Measurements from ENCODE around the gene IFI6.
"Not testable (repeated sequence)": the region's sequence is repeated elsewhere in the genome, so short reads cannot be mapped to it uniquely, and the experiment has no call there.

The IFI6 gene

DNA sequence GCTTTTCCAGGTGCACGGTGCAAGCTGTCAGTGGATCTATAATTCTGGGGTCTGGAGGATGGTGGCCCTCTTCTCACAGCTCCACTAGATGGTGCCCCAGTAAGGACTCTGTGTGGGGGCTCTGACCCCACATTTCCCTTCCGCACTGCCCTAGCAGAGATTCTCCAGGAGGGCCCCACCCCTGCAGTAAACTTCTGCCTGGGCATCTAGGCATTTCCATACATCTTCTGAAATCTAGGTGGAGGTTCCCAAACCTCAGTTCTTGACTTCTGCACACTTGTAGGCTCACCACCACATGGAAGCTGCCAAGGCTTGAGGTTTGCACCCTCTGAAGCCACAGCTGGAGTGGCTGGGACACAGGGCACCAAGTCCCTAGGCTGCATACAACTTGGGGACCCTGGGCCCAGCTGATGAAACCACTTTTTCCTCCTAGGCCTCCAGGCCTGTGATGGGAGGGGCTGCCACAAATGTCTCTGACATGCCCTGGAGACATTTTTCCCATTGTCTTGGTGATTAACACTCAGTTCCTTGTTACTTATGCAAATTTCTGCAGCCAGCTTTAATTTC lies 8.3 kb upstream of the IFI6 start:
- H4K8ac ChIP-seq (ENCODE audit: low read depth, low read length); H2BK5ac ChIP-seq (ENCODE audit: low read depth, low read length, poor library complexity); H3K4me1 ChIP-seq (ENCODE audit: control insufficient read depth in 1 of 2, insufficient read depth in 2 of 2, low read length in 2 of 2); H3K18ac ChIP-seq (ENCODE audit: low read length); H3K27ac ChIP-seq (ENCODE audit: low read depth, low read length); H3K27me3 ChIP-seq (ENCODE audit: insufficient read depth, low read length); H2AFZ ChIP-seq (ENCODE audit: insufficient read depth, low read length, poor library complexity); H4K12ac ChIP-seq (ENCODE audit: low read depth, low read length); H3K9me3 ChIP-seq (ENCODE audit: insufficient read depth, low read depth, low read length); H2AK5ac ChIP-seq (ENCODE audit: low read length); H3K4me2 ChIP-seq (ENCODE audit: low read length); H2BK120ac ChIP-seq (ENCODE audit: insufficient read depth, low read length, poor library complexity); H3K4me3 ChIP-seq (ENCODE audit: low read depth, low read length); DNase-seq; H3K4ac ChIP-seq (ENCODE audit: low read depth, low read length); H4K91ac ChIP-seq (ENCODE audit: low read depth, low read length); H3K36me3 ChIP-seq (ENCODE audit: control insufficient read depth in 1 of 2, insufficient read depth in 2 of 2, low read length in 2 of 2); H3K23ac ChIP-seq (ENCODE audit: low read length); H2BK12ac ChIP-seq (ENCODE audit: low read length); H3K9ac ChIP-seq (ENCODE audit: low read length); H3K79me2 ChIP-seq (ENCODE audit: control insufficient read depth, insufficient read depth, low read length, poor library complexity); H3K14ac ChIP-seq (ENCODE audit: low read length): not testable (repeated sequence)
- H3K79me1 ChIP-seq (ENCODE audit: low read length) = peaks cover 12% of the 10 kb centered on the region
- no CpG with 5 or more reads among the region's 2 CpGs for WGBS (ENCODE audit: extremely low coverage, insufficient coverage, insufficient read length)

DNA sequence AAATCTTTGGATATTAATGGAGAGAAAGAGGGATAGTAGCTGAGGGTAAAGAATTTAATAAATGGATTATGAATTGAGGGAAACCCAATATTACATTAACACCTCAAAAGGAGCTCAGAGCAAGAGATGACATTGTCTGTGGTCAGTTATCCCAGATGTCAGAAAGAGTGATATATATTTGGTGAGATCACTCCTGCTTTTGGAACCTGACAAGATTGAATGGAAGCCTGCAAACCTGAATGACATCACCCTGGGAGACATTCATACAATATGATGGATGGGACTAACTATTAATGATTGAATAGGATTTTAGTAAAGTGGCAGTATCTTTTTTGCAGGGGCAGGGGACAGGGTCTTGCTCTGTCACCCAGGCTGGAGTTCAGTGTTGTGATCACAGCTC lies 6.8 kb upstream of the IFI6 start:
- H3K36me3 ChIP-seq (ENCODE audit: control insufficient read depth in 1 of 2, insufficient read depth in 2 of 2, low read length in 2 of 2) = no peaks in the 10 kb centered on the region
- H3K18ac ChIP-seq (ENCODE audit: low read length) = no peak overlapping the region
- H2AFZ ChIP-seq (ENCODE audit: insufficient read depth, low read length, poor library complexity) = no peak overlapping the region
- no peaks in the 10 kb centered on the region for H3K27me3 ChIP-seq (ENCODE audit: insufficient read depth, low read length)
- no peaks in the 10 kb centered on the region for H3K79me2 ChIP-seq (ENCODE audit: control insufficient read depth, insufficient read depth, low read length, poor library complexity)
- H3K27ac ChIP-seq (ENCODE audit: low read depth, low read length) = no peak overlapping the region
- no peak overlapping the region for H4K8ac ChIP-seq (ENCODE audit: low read depth, low read length)
- H3K14ac ChIP-seq (ENCODE audit: low read length) = no peak overlapping the region
- no peak overlapping the region for H2AK5ac ChIP-seq (ENCODE audit: low read length)
- H4K91ac ChIP-seq (ENCODE audit: low read depth, low read length) = no peak overlapping the region
- H2BK12ac ChIP-seq (ENCODE audit: low read length) = no peak overlapping the region
- no peak overlapping the region for H3K4me2 ChIP-seq (ENCODE audit: low read length)
- no peak overlapping the region for H3K4ac ChIP-seq (ENCODE audit: low read depth, low read length)
- H4K12ac ChIP-seq (ENCODE audit: low read depth, low read length) = no peak overlapping the region
- no peak overlapping the region for H3K9ac ChIP-seq (ENCODE audit: low read length)
- no peak overlapping the region for H2BK5ac ChIP-seq (ENCODE audit: low read depth, low read length, poor library complexity)
- peaks cover 6% of the 10 kb centered on the region for H3K9me3 ChIP-seq (ENCODE audit: insufficient read depth, low read depth, low read length)
- H3K79me1 ChIP-seq (ENCODE audit: low read length) = peaks cover 6% of the 10 kb centered on the region
- H3K4me1 ChIP-seq (ENCODE audit: control insufficient read depth in 1 of 2, insufficient read depth in 2 of 2, low read length in 2 of 2) = peaks cover 0 to 2% of the 10 kb centered on the region in 2 experiments
- no peak for DNase-seq
- H3K4me3 ChIP-seq (ENCODE audit: low read depth, low read length) = no peak overlapping the region
- no peak overlapping the region for H2BK120ac ChIP-seq (ENCODE audit: insufficient read depth, low read length, poor library complexity)
- H3K23ac ChIP-seq (ENCODE audit: low read length) = no peak overlapping the region

DNA sequence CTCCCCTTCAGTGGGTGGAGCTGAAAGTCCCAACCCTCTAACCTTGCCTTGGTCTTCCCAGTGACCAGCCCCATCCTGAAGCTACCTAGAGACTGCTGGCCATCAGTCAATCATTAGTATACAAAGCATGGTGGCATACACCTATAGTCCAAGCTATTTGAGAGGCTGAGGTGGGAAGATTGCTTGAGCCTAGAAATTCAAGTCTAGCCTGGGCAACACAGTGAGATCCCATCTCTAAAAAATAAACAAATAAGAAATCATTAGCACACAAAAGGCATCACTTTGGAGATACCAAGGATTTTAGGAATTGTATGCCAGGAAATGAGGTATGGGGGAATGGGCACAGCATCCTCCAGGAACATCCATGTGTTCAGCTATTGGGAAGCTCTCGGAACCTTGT lies 4.4 kb upstream of the IFI6 start:
- H4K91ac ChIP-seq (ENCODE audit: low read depth, low read length) = no peak overlapping the region
- H3K14ac ChIP-seq (ENCODE audit: low read length) = no peak overlapping the region
- no peak overlapping the region for H3K4ac ChIP-seq (ENCODE audit: low read depth, low read length)
- H2AFZ ChIP-seq (ENCODE audit: insufficient read depth, low read length, poor library complexity) = no peak overlapping the region
- no peak overlapping the region for H2BK12ac ChIP-seq (ENCODE audit: low read length)
- H2BK120ac ChIP-seq (ENCODE audit: insufficient read depth, low read length, poor library complexity) = no peak overlapping the region
- no peak overlapping the region for H4K12ac ChIP-seq (ENCODE audit: low read depth, low read length)
- no peak overlapping the region for H3K23ac ChIP-seq (ENCODE audit: low read length)
- H3K27ac ChIP-seq (ENCODE audit: low read depth, low read length) = no peak overlapping the region
- no peak overlapping the region for H3K4me3 ChIP-seq (ENCODE audit: low read depth, low read length)
- DNase-seq = no peak
- no peak overlapping the region for H3K4me2 ChIP-seq (ENCODE audit: low read length)
- no peak overlapping the region for H4K8ac ChIP-seq (ENCODE audit: low read depth, low read length)
- H3K79me1 ChIP-seq (ENCODE audit: low read length) = no peaks in the 10 kb centered on the region
- no peaks in the 10 kb centered on the region for H3K36me3 ChIP-seq (ENCODE audit: control insufficient read depth in 1 of 2, insufficient read depth in 2 of 2, low read length in 2 of 2)
- no peak overlapping the region for H3K9ac ChIP-seq (ENCODE audit: low read length)
- H3K18ac ChIP-seq (ENCODE audit: low read length) = no peak overlapping the region
- H3K79me2 ChIP-seq (ENCODE audit: control insufficient read depth, insufficient read depth, low read length, poor library complexity) = no peaks in the 10 kb centered on the region
- H3K4me1 ChIP-seq (ENCODE audit: control insufficient read depth in 1 of 2, insufficient read depth in 2 of 2, low read length in 2 of 2) = peaks cover 4 to 8% of the 10 kb centered on the region in 2 experiments
- H2BK5ac ChIP-seq (ENCODE audit: low read depth, low read length, poor library complexity) = no peak overlapping the region
- no CpG with 5 or more reads among the region's 1 CpG for WGBS (ENCODE audit: extremely low coverage, insufficient coverage, insufficient read length)
- no peaks in the 10 kb centered on the region for H3K27me3 ChIP-seq (ENCODE audit: insufficient read depth, low read length)
- no peak overlapping the region for H2AK5ac ChIP-seq (ENCODE audit: low read length)
- peaks cover 6% of the 10 kb centered on the region for H3K9me3 ChIP-seq (ENCODE audit: insufficient read depth, low read depth, low read length)

DNA sequence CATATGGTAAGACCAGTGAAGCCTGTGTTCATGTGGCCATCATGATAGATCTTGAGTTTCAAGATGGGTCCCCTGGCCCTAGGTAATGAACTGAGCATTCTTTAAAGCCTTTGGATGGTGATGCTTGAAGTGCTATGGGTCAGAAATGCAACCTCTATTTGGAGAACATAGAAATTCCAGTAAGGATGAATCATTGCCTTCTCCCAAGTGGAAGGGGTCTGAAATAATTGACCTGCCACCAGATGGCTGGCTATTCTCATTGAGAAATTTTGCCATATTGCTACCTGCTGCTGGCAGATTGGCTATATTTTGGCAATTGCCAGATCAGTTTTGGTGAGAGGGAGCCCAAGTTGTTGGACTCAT lies 739 bp upstream of the IFI6 start:
- no peak overlapping the region for H2BK12ac ChIP-seq (ENCODE audit: low read length)
- no peak overlapping the region for H4K12ac ChIP-seq (ENCODE audit: low read depth, low read length)
- H3K27ac ChIP-seq (ENCODE audit: low read depth, low read length) = no peak overlapping the region
- H3K4me3 ChIP-seq (ENCODE audit: low read depth, low read length) = no peak overlapping the region
- H2AK5ac ChIP-seq (ENCODE audit: low read length) = no peak overlapping the region
- H3K4ac ChIP-seq (ENCODE audit: low read depth, low read length) = no peak overlapping the region
- no peaks in the 10 kb centered on the region for H3K27me3 ChIP-seq (ENCODE audit: insufficient read depth, low read length)
- H3K14ac ChIP-seq (ENCODE audit: low read length) = no peak overlapping the region
- H3K79me1 ChIP-seq (ENCODE audit: low read length) = no peaks in the 10 kb centered on the region
- no peak overlapping the region for H3K23ac ChIP-seq (ENCODE audit: low read length)
- no peak overlapping the region for H2BK120ac ChIP-seq (ENCODE audit: insufficient read depth, low read length, poor library complexity)
- no peak overlapping the region for H2BK5ac ChIP-seq (ENCODE audit: low read depth, low read length, poor library complexity)
- no peaks in the 10 kb centered on the region for H3K79me2 ChIP-seq (ENCODE audit: control insufficient read depth, insufficient read depth, low read length, poor library complexity)
- no peak overlapping the region for H3K18ac ChIP-seq (ENCODE audit: low read length)
- peaks cover 4 to 10% of the 10 kb centered on the region in 2 experiments for H3K4me1 ChIP-seq (ENCODE audit: control insufficient read depth in 1 of 2, insufficient read depth in 2 of 2, low read length in 2 of 2)
- no peak overlapping the region for H2AFZ ChIP-seq (ENCODE audit: insufficient read depth, low read length, poor library complexity)
- peaks cover 2% of the 10 kb centered on the region for H3K9me3 ChIP-seq (ENCODE audit: insufficient read depth, low read depth, low read length)
- no peak overlapping the region for H4K91ac ChIP-seq (ENCODE audit: low read depth, low read length)
- peaks cover 0 to 3% of the 10 kb centered on the region in 2 experiments for H3K36me3 ChIP-seq (ENCODE audit: control insufficient read depth in 1 of 2, insufficient read depth in 2 of 2, low read length in 2 of 2)
- H3K9ac ChIP-seq (ENCODE audit: low read length) = no peak overlapping the region
- H3K4me2 ChIP-seq (ENCODE audit: low read length) = peak overlapping the region; percentile 59
- peak in 1 of 2 donors; percentile 81 for DNase-seq
- no peak overlapping the region for H4K8ac ChIP-seq (ENCODE audit: low read depth, low read length)
